Left forelimb (tissue), 1 donor: ENCODE results near the gene IFNA2.
A peak's percentile ranks its signal among the peaks of the same experiment; 100 is the strongest.
"Not testable (repeated sequence)": the region's sequence is repeated elsewhere in the genome, so short reads cannot be mapped to it uniquely, and the experiment has no call there.

ENCODE experiments used
- DNase-seq: peaks from one replicate; pipeline ENCODE4 v3.0.0-alpha.2; 2018; ENCODE audit warnings: low spot score

The IFNA2 gene

GRCh38 chr9:21385131-21385670, at the start of gene IFNA2:
IFNA2 (minus strand) TSS chr9:21385398; CDS start chr9:21385329, 69 bp downstream.
- no peak for DNase-seq

DNA sequence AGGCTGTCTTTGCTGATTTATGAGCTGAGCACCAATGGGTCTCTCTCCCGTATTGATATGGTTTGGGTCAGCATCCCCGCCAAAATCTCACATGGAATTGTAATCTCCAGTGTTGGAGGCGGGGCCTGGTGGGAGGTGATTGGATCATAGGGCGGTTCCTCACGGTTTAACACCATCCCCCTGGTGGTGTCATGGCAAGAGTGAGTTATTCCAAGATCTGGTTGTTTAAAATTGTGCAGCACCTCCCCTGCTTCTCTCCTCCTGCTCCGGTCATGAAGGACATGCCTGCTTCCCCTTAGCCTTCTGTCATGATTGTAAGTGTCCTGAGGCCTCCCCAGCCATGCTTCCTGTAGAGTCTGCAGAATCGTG, 49.8 kb upstream of the IFNA2 start:
- not testable (repeated sequence) for DNase-seq

GRCh38 chr9:21434202-21435014, 49.2 kb upstream of the IFNA2 start:
- DNase-seq = no peak

DNA sequence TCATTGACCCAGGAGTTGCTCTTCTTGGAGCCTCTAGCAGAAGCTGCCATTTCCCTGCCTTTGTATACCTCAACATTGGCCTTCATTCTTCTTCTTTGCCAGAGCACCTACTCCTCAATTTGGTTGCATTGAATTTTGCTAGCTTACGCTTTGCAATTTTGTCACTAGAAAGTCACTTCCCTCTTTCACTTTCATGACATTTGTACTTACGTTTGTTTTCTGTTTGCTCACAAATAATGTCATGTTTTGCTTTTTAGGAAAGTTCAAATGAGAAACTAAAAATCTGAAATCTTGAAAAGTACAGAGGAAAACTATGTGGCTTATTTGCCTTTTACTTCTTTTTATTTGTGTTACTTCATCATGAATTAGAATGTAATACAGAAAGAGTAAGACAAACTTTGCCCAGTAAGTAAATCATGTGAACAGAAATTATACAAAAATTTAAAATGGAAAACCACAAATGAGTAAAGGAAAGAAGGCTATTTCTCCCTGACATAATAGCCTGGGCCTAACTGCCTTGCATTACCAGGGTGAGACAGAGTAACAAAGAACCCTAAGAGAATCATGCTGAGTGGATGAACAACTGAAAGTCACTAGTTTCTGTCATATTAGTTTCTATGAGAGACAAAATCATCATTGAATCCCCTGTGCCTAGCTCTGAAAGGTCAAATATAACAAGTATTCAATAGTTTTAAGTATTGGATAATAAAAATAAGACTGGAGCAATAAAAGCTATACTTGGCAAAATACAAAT, 47.7 kb upstream of the IFNA2 start:
- no peak for DNase-seq

- DNase-seq = no peak
Measured at GRCh38 chr9:21429191-21429590, 44.0 kb upstream of the IFNA2 start.

DNA sequence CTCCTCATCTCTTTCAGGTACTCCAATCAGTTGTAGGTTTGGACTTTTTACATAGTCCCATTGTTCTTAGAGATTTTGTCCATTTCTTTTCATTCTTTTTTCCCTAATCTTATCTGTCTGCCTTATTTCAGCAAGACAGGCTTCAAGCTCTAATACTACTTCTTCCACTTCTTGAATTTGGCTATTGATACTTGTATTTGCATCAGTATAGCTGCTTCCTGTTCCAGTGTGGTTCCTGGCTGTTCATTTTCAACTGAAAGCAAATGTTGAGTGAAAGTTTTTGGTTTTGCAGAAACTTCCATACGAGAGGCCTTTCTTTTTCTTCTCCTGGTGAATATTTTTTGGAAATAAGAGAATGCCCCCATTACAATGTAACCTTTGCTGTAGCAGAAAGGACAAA, 43.0 kb upstream of the IFNA2 start:
- no peak for DNase-seq

- no peak for DNase-seq
Measured at GRCh38 chr9:21415493-21416267, 30.5 kb upstream of the IFNA2 start.

- no peak for DNase-seq
Measured at GRCh38 chr9:21414220-21414940, 29.2 kb upstream of the IFNA2 start.

DNA sequence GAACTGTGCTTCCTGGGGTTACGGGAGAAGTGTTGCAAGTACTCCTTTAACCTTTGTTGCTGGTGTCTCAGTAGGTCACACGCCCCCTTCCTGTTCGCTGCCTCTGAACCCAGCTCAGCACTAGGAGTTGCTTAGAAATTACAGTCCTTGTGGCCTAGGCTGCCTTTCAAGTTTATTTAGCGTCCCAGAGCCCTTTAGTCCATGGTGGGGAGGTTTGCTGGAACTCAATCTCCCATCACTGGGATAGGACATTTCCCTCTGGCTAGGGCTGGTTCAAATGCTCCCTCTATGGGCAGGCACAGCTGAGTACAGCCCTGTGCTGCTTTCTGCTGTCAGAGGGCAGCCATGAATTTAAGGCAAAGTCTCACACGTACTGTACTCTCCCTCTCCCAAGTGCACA, 28.4 kb upstream of the IFNA2 start:
- DNase-seq = no peak

DNA sequence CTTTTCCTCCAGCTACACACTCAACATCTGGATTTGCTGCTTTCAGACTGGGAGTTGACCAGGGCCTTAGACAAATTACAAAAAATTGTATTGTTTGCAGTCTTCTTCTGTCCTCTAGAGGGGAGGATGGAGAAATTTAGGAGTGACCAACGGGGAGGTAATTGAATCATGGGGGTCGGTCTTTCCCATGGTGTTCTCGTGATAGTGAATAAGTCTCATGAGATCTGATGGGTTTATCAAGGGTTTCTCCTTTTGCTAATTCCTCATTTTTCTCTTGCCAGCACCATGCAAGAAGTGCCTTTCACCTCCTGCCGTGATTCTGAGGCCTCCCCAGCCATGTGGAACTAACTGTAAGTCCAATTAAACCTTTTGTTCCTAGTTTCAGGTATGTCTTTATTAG, 28.0 kb upstream of the IFNA2 start:
- no peak for DNase-seq

- no peak for DNase-seq
Measured at GRCh38 chr9:21412107-21412506, 26.9 kb upstream of the IFNA2 start.

- DNase-seq = no peak
Measured at GRCh38 chr9:21408817-21409216, 23.6 kb upstream of the IFNA2 start, which contains the start of gene IFNA8. IFNA8 (plus strand) TSS chr9:21409117; CDS start chr9:21409177, 60 bp downstream.

GRCh38 chr9:21404146-21404545, 18.9 kb upstream of the IFNA2 start:
- DNase-seq = no peak

- DNase-seq = no peak
Measured at GRCh38 chr9:21402386-21403251, 17.4 kb upstream of the IFNA2 start.

- no peak for DNase-seq
Measured at GRCh38 chr9:21399956-21400355, 14.8 kb upstream of the IFNA2 start.

- DNase-seq = no peak
Measured at GRCh38 chr9:21398955-21399489, 13.8 kb upstream of the IFNA2 start.

- DNase-seq = peak; percentile 70
Measured at GRCh38 chr9:21395778-21396717, 10.8 kb upstream of the IFNA2 start.

- no peak for DNase-seq
Measured at GRCh38 chr9:21392270-21392669, 7.1 kb upstream of the IFNA2 start.

GRCh38 chr9:21383627-21384026, 1.6 kb downstream of the IFNA2 start:
- no peak for DNase-seq
